ENCODE results near the gene WDR6.
A peak's percentile ranks its signal among the peaks of the same experiment; 100 is the strongest.

Gene WDR6

GRCh38 chr3:49032646-49033304, 25.6 kb downstream of the WDR6 start:
- no peaks in the 10 kb centered on the region for H3K9me3 ChIP-seq (ENCODE audit: control insufficient read depth in 2 of 2, low read length in 2 of 2)
- no peaks in the 10 kb centered on the region for H3K27me3 ChIP-seq (ENCODE audit: control insufficient read depth in 1 of 2, insufficient read depth in 2 of 2, low read length in 2 of 2)
- H3K4me3 ChIP-seq (ENCODE audit: low read length in 2 of 2) = no peak overlapping the region
- no peak overlapping the region for H3K27ac ChIP-seq (ENCODE audit: low read length)
- H3K9ac ChIP-seq (ENCODE audit: low read length in 2 of 2) = peak overlapping the region in 1 of 2 donors; percentile 13
- H3K36me3 ChIP-seq (ENCODE audit: control insufficient read depth in 2 of 2, insufficient read depth in 2 of 2, low read length in 2 of 2) = peaks cover 29 to 33% of the 10 kb centered on the region in 2 donors
- H3K4me1 ChIP-seq (ENCODE audit: control insufficient read depth, insufficient read depth, low read length) = peaks cover 17% of the 10 kb centered on the region

GRCh38 chr3:49034650-49035049, 27.5 kb downstream of the WDR6 start:
- Histone ChIP-seq H3K4me1 (ENCODE audit: control insufficient read depth, insufficient read depth, low read length) (peaks cover 6% of the 10 kb centered on the region), H3K36me3 (ENCODE audit: control insufficient read depth in 2 of 2, insufficient read depth in 2 of 2, low read length in 2 of 2) (peaks cover 29 to 33% of the 10 kb centered on the region in 2 donors), H3K4me3 (ENCODE audit: low read length in 2 of 2) (no peak overlapping the region), H3K9ac (ENCODE audit: low read length in 2 of 2) (no peak overlapping the region), H3K27ac (ENCODE audit: low read length) (no peak overlapping the region), H3K9me3 (ENCODE audit: control insufficient read depth in 2 of 2, low read length in 2 of 2) (no peaks in the 10 kb centered on the region), H3K27me3 (ENCODE audit: control insufficient read depth in 1 of 2, insufficient read depth in 2 of 2, low read length in 2 of 2) (no peaks in the 10 kb centered on the region)

- H3K4me1 ChIP-seq (ENCODE audit: control insufficient read depth, insufficient read depth, low read length) = peaks cover 6% of the 10 kb centered on the region
- H3K4me3 ChIP-seq (ENCODE audit: low read length in 2 of 2) = no peak overlapping the region
- no peaks in the 10 kb centered on the region for H3K9me3 ChIP-seq (ENCODE audit: control insufficient read depth in 2 of 2, low read length in 2 of 2)
- H3K36me3 ChIP-seq (ENCODE audit: control insufficient read depth in 2 of 2, insufficient read depth in 2 of 2, low read length in 2 of 2) = peaks cover 32 to 33% of the 10 kb centered on the region in 2 donors
- H3K9ac ChIP-seq (ENCODE audit: low read length in 2 of 2) = no peak overlapping the region
- H3K27me3 ChIP-seq (ENCODE audit: control insufficient read depth in 1 of 2, insufficient read depth in 2 of 2, low read length in 2 of 2) = no peaks in the 10 kb centered on the region
- H3K27ac ChIP-seq (ENCODE audit: low read length) = no peak overlapping the region
These were observed 28.1 kb downstream of the WDR6 start for GRCh38 chr3:49035281-49035680.

- no peaks in the 10 kb centered on the region for H3K9me3 ChIP-seq (ENCODE audit: control insufficient read depth in 2 of 2, low read length in 2 of 2)
- H3K27ac ChIP-seq (ENCODE audit: low read length) = no peak overlapping the region
- no peak overlapping the region for H3K4me3 ChIP-seq (ENCODE audit: low read length in 2 of 2)
- no peaks in the 10 kb centered on the region for H3K27me3 ChIP-seq (ENCODE audit: control insufficient read depth in 1 of 2, insufficient read depth in 2 of 2, low read length in 2 of 2)
- peaks cover 37 to 41% of the 10 kb centered on the region in 2 donors for H3K36me3 ChIP-seq (ENCODE audit: control insufficient read depth in 2 of 2, insufficient read depth in 2 of 2, low read length in 2 of 2)
- no peak overlapping the region for H3K9ac ChIP-seq (ENCODE audit: low read length in 2 of 2)
- H3K4me1 ChIP-seq (ENCODE audit: control insufficient read depth, insufficient read depth, low read length) = peaks cover 4% of the 10 kb centered on the region
These were observed 46.4 kb downstream of the WDR6 start for GRCh38 chr3:49053543-49053942.

- Histone ChIP-seq H3K36me3 (ENCODE audit: control insufficient read depth in 2 of 2, insufficient read depth in 2 of 2, low read length in 2 of 2) (peaks cover 37 to 41% of the 10 kb centered on the region in 2 donors), H3K4me3 (ENCODE audit: low read length in 2 of 2) (no peak overlapping the region)
These were observed 47.2 kb downstream of the WDR6 start for GRCh38 chr3:49054344-49054862.

GRCh38 chr3:49057268-49057667, 50.1 kb downstream of the WDR6 start:
- H3K4me1 ChIP-seq (ENCODE audit: control insufficient read depth, insufficient read depth, low read length) = peaks cover 4% of the 10 kb centered on the region
- peaks cover 35 to 37% of the 10 kb centered on the region in 2 donors for H3K36me3 ChIP-seq (ENCODE audit: control insufficient read depth in 2 of 2, insufficient read depth in 2 of 2, low read length in 2 of 2)
- H3K27me3 ChIP-seq (ENCODE audit: control insufficient read depth in 1 of 2, insufficient read depth in 2 of 2, low read length in 2 of 2) = no peaks in the 10 kb centered on the region
- no peak overlapping the region for H3K4me3 ChIP-seq (ENCODE audit: low read length in 2 of 2)
- H3K9ac ChIP-seq (ENCODE audit: low read length in 2 of 2) = no peak overlapping the region
- no peak overlapping the region for H3K27ac ChIP-seq (ENCODE audit: low read length)
- H3K9me3 ChIP-seq (ENCODE audit: control insufficient read depth in 2 of 2, low read length in 2 of 2) = no peaks in the 10 kb centered on the region

More at GRCh38 chr3:49054344-49054862, 47.2 kb downstream of the WDR6 start:
- H3K9ac ChIP-seq (ENCODE audit: low read length in 2 of 2) = no peak overlapping the region
- H3K9me3 ChIP-seq (ENCODE audit: control insufficient read depth in 2 of 2, low read length in 2 of 2) = no peaks in the 10 kb centered on the region
- no peak overlapping the region for H3K27ac ChIP-seq (ENCODE audit: low read length)
- no peaks in the 10 kb centered on the region for H3K27me3 ChIP-seq (ENCODE audit: control insufficient read depth in 1 of 2, insufficient read depth in 2 of 2, low read length in 2 of 2)
- peaks cover 4% of the 10 kb centered on the region for H3K4me1 ChIP-seq (ENCODE audit: control insufficient read depth, insufficient read depth, low read length)

- Histone ChIP-seq H3K4me3 (ENCODE audit: low read length in 2 of 2) (no peak overlapping the region), H3K27me3 (ENCODE audit: control insufficient read depth in 1 of 2, insufficient read depth in 2 of 2, low read length in 2 of 2) (no peaks in the 10 kb centered on the region), H3K4me1 (ENCODE audit: control insufficient read depth, insufficient read depth, low read length) (peaks cover 4% of the 10 kb centered on the region), H3K36me3 (ENCODE audit: control insufficient read depth in 2 of 2, insufficient read depth in 2 of 2, low read length in 2 of 2) (peaks cover 31 to 35% of the 10 kb centered on the region in 2 donors), H3K9ac (ENCODE audit: low read length in 2 of 2) (no peak overlapping the region), H3K9me3 (ENCODE audit: control insufficient read depth in 2 of 2, low read length in 2 of 2) (no peaks in the 10 kb centered on the region), H3K27ac (ENCODE audit: low read length) (no peak overlapping the region)
These were observed 50.8 kb downstream of the WDR6 start for GRCh38 chr3:49058011-49058410.
